SH-SY5Y (cell line): ENCODE results near the gene JAK2.

Source experiments
- GATA2 ChIP-seq: IDR thresholded peaks from 2 replicates; pipeline ENCODE4 v1.6.1; 2011; ENCODE audit warnings: mild to moderate bottlenecking, low read depth, low read length
- GATA3 ChIP-seq: IDR thresholded peaks from 2 replicates; pipeline ENCODE4 v1.6.1; 2011; ENCODE audit warnings: low read depth, mild to moderate bottlenecking, low read length, moderate library complexity

DNA sequence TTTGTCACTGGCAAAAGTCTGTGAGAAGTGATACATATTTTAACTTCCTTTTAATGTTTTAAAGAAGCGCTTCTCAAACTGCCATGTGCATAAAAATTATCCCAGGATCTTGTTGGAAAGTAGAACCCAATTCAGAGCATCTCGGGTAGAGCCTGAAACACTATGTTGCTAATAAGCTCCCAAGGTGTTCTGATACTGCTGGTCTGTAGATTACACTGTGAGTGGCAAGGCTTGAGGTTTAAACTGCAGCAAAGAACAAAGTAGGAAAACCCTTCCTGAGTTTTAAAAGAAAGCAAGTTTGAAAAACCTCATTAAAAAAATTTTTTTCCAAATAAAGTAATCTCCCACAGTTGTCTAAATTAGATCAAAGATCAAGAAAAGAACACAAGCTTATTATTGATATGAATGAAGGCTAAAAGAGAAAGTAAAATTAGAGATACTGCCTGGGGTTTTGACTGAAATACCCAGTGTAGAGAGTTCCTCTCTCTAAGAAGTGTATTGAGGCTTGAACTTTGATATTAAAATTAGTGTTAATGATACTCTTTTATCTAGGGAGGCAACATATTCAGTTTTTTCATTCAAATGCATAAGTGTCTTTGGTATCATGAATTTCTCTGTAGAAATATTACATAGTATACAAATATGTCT, 19.8 kb upstream of the JAK2 start:
- TF ChIP-seq GATA2 (no peak), GATA3 (no peak)
